HEK293 (cell line): ENCODE results near the gene PDHB.

Experiments used
- KLF8 ChIP-seq: fragments of 450-650 bp; formaldehyde crosslinking; IDR thresholded peaks from 2 replicates; pipeline ENCODE4 v1.5.1; 2016; ENCODE audit warnings: missing biosample characterization, missing genetic modification characterization
- MEIS1 ChIP-seq: sonication (generic); formaldehyde crosslinking; IDR thresholded peaks from 2 replicates; pipeline ENCODE4 v1.8.1; 2022; ENCODE audit warnings: missing genetic modification reagents, mild to moderate bottlenecking, borderline replicate concordance
- MYNN ChIP-seq: fragments of 450-650 bp; formaldehyde crosslinking; IDR thresholded peaks from 2 replicates; pipeline ENCODE4 v1.5.1; 2016; ENCODE audit warnings: missing biosample characterization, missing genetic modification characterization, borderline replicate concordance
- OSR2 ChIP-seq: fragments of 450-650 bp; formaldehyde crosslinking; IDR thresholded peaks from 2 replicates; pipeline ENCODE4 v1.5.1; 2016; ENCODE audit warnings: missing biosample characterization, missing genetic modification characterization
- SP2 ChIP-seq: fragments of 450-650 bp; formaldehyde crosslinking; IDR thresholded peaks from 2 replicates; pipeline ENCODE4 v1.5.1; 2016; ENCODE audit warnings: missing biosample characterization, missing genetic modification characterization
- TRIM28 ChIP-seq: IDR thresholded peaks from 2 replicates; pipeline ENCODE4 v1.6.1; 2011; ENCODE audit warnings: low read length, control low read depth, borderline replicate concordance
- ZNF16 ChIP-seq: fragments of 450-650 bp; formaldehyde crosslinking; IDR thresholded peaks from 2 replicates; pipeline ENCODE4 v1.5.1; 2016; ENCODE audit warnings: low read depth, missing biosample characterization, missing genetic modification characterization
- ZNF169 ChIP-seq: fragments of 450-650 bp; formaldehyde crosslinking; IDR thresholded peaks from 2 replicates; pipeline ENCODE4 v1.5.1; 2016; ENCODE audit warnings: missing biosample characterization, missing genetic modification characterization
- ZNF223 ChIP-seq: fragments of 450-650 bp; formaldehyde crosslinking; IDR thresholded peaks from 2 replicates; pipeline ENCODE4 v1.5.1; 2016; ENCODE audit warnings: missing biosample characterization, missing genetic modification characterization
- ZNF239 ChIP-seq: fragments of 450-650 bp; formaldehyde crosslinking; IDR thresholded peaks from 2 replicates; pipeline ENCODE4 v1.5.1; 2016; ENCODE audit warnings: missing biosample characterization, missing genetic modification characterization
- ZNF473 ChIP-seq: fragments of 450-650 bp; formaldehyde crosslinking; IDR thresholded peaks from 2 replicates; pipeline ENCODE4 v1.5.1; 2017; ENCODE audit warnings: missing biosample characterization, missing genetic modification characterization
- ZNF521 ChIP-seq: fragments of 450-650 bp; formaldehyde crosslinking; IDR thresholded peaks from 2 replicates; pipeline ENCODE4 v1.5.1; 2017; ENCODE audit warnings: missing biosample characterization, mild to moderate bottlenecking, missing genetic modification characterization
- ZNF529 ChIP-seq: fragments of 450-650 bp; formaldehyde crosslinking; IDR thresholded peaks from 2 replicates; pipeline ENCODE4 v1.5.1; 2017; ENCODE audit warnings: missing genetic modification characterization, missing biosample characterization; ENCODE audit not compliant: insufficient replicate concordance
- ZNF549 ChIP-seq: fragments of 450-650 bp; IDR thresholded peaks from 2 replicates; pipeline ENCODE4 v1.5.1; 2018; ENCODE audit warnings: missing biosample characterization, missing genetic modification characterization, mild to moderate bottlenecking, inconsistent platforms, moderate library complexity
- ZNF558 ChIP-seq: fragments of 450-650 bp; formaldehyde crosslinking; IDR thresholded peaks from 2 replicates; pipeline ENCODE4 v1.5.1; 2016; ENCODE audit warnings: missing biosample characterization, missing genetic modification characterization
- ZNF561 ChIP-seq: fragments of 450-650 bp; IDR thresholded peaks from 2 replicates; pipeline ENCODE4 v1.5.1; 2018; ENCODE audit warnings: missing biosample characterization, missing genetic modification characterization, borderline replicate concordance
- ZNF626 ChIP-seq: fragments of 450-650 bp; sonication (Bioruptor Pico); formaldehyde crosslinking; IDR thresholded peaks from 2 replicates; pipeline ENCODE4 v1.5.1; 2018; ENCODE audit warnings: missing biosample characterization, missing genetic modification characterization, inconsistent platforms
- ZNF658 ChIP-seq: fragments of 450-650 bp; formaldehyde crosslinking; IDR thresholded peaks from 2 replicates; pipeline ENCODE4; 2016; ENCODE audit warnings: missing biosample characterization, missing genetic modification characterization
- ZNF707 ChIP-seq: fragments of 450-650 bp; formaldehyde crosslinking; IDR thresholded peaks from 2 replicates; pipeline ENCODE4 v1.5.1; 2016; ENCODE audit warnings: missing biosample characterization, missing genetic modification characterization
- ZNF791 ChIP-seq: fragments of 450-650 bp; formaldehyde crosslinking; IDR thresholded peaks from 2 replicates; pipeline ENCODE4 v1.5.1; 2016; ENCODE audit warnings: missing biosample characterization, missing genetic modification characterization
- ZNF830 ChIP-seq: fragments of 450-650 bp; IDR thresholded peaks from 2 replicates; pipeline ENCODE4 v1.5.0; 2018; ENCODE audit warnings: missing biosample characterization, missing genetic modification characterization, low read depth, mild to moderate bottlenecking, moderate library complexity
- TF ChIP-seq, protein P1 (sequence below): fragments of 450-650 bp; IDR thresholded peaks from 2 replicates; pipeline ENCODE4 v1.5.1; 2018; ENCODE audit warnings: missing biosample characterization, missing genetic modification characterization
- TF ChIP-seq, protein P2 (sequence below): fragments of 450-650 bp; formaldehyde crosslinking; IDR thresholded peaks from 2 replicates; pipeline ENCODE4 v1.5.1; 2017; ENCODE audit warnings: missing biosample characterization, missing genetic modification characterization
- TF ChIP-seq, protein P3 (sequence below): fragments of 450-650 bp; formaldehyde crosslinking; IDR thresholded peaks from 2 replicates; pipeline ENCODE4 v1.5.1; 2016; ENCODE audit warnings: missing biosample characterization, missing genetic modification characterization
- TF ChIP-seq, protein P4 (sequence below): fragments of 450-650 bp; formaldehyde crosslinking; IDR thresholded peaks from 2 replicates; pipeline ENCODE4 v1.5.1; 2016; ENCODE audit warnings: missing biosample characterization, missing genetic modification characterization
- TF ChIP-seq, protein P5 (sequence below): fragments of 450-650 bp; formaldehyde crosslinking; IDR thresholded peaks from 2 replicates; pipeline ENCODE4 v1.5.1; 2016; ENCODE audit warnings: missing biosample characterization, missing genetic modification characterization
- TF ChIP-seq, protein P6 (sequence below): fragments of 450-650 bp; formaldehyde crosslinking; IDR thresholded peaks from 2 replicates; pipeline ENCODE4 v1.5.1; 2016; ENCODE audit warnings: missing biosample characterization, missing genetic modification characterization

PDHB gene

DNA sequence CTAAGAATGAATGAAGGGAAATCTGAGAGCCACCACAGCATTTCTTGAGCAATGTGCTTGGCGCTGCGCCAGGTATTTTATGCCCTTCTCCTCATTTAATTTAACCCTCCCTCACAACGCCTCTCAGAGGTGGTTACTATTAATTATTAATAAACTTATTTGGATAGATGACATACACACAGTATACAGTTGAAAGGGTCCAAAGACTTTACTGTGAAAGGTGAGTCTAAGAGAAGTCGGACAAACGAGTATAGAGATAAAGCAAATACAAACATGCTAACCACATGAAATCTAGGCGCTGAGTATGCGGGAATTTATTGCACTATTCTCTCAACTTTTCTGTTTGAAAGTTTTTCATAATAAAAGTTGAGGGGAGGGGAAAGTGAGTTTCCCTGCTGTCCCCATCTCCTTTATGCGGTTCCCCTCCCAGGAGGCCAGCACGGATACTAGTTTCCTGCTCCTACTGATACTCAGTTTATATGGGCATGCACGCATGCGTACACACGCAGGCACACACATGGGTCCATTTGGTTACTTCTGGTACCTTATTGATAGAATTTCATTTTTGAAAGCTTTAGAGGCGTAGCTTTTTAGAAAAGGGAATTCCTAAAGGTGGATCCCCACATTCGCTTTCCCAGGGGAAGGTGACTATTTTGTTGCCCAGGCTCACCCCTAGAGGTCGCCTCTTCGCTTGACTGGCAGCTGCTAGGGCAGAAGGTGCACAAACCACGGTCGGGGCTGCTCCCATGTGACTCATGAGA lies 29.7 kb upstream of the PDHB start (continued):
- TF ChIP-seq, protein P1, sequence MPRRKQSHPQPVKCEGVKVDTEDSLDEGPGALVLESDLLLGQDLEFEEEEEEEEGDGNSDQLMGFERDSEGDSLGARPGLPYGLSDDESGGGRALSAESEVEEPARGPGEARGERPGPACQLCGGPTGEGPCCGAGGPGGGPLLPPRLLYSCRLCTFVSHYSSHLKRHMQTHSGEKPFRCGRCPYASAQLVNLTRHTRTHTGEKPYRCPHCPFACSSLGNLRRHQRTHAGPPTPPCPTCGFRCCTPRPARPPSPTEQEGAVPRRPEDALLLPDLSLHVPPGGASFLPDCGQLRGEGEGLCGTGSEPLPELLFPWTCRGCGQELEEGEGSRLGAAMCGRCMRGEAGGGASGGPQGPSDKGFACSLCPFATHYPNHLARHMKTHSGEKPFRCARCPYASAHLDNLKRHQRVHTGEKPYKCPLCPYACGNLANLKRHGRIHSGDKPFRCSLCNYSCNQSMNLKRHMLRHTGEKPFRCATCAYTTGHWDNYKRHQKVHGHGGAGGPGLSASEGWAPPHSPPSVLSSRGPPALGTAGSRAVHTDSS (tag by site-specific recombination), result peak; percentile 13; the same call in 1 of the 2 replicates
- TF ChIP-seq ZNF791, result no peak
- peak; percentile 58; the same call in 1 of the 2 replicates for TF ChIP-seq ZNF830
- peak; percentile 94 for TF ChIP-seq MYNN (tag by site-specific recombination)
- TF ChIP-seq MEIS1 (CRISPR knock-in tag), result no peak
- 0 out of 2 replicates have a peak, but pooled peaks have one; percentile 42 for TF ChIP-seq ZNF549
- TF ChIP-seq ZNF707 (tag by site-specific recombination), result no peak
- TF ChIP-seq, protein P2, sequence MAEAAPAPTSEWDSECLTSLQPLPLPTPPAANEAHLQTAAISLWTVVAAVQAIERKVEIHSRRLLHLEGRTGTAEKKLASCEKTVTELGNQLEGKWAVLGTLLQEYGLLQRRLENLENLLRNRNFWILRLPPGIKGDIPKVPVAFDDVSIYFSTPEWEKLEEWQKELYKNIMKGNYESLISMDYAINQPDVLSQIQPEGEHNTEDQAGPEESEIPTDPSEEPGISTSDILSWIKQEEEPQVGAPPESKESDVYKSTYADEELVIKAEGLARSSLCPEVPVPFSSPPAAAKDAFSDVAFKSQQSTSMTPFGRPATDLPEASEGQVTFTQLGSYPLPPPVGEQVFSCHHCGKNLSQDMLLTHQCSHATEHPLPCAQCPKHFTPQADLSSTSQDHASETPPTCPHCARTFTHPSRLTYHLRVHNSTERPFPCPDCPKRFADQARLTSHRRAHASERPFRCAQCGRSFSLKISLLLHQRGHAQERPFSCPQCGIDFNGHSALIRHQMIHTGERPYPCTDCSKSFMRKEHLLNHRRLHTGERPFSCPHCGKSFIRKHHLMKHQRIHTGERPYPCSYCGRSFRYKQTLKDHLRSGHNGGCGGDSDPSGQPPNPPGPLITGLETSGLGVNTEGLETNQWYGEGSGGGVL, result peak; percentile 35; the same call in 1 of the 2 replicates
- TF ChIP-seq ZNF626 (tag by site-specific recombination), result no peak
- TF ChIP-seq TRIM28, result peak; percentile 77
- TF ChIP-seq ZNF473 (tag by site-specific recombination), result no peak
- TF ChIP-seq ZNF223 (tag by site-specific recombination), result no peak
- TF ChIP-seq, protein P3, sequence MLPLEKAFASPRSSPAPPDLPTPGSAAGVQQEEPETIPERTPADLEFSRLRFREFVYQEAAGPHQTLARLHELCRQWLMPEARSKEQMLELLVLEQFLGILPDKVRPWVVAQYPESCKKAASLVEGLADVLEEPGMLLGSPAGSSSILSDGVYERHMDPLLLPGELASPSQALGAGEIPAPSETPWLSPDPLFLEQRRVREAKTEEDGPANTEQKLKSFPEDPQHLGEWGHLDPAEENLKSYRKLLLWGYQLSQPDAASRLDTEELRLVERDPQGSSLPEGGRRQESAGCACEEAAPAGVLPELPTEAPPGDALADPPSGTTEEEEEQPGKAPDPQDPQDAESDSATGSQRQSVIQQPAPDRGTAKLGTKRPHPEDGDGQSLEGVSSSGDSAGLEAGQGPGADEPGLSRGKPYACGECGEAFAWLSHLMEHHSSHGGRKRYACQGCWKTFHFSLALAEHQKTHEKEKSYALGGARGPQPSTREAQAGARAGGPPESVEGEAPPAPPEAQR (tag by site-specific recombination), result no peak
- TF ChIP-seq, protein P4, sequence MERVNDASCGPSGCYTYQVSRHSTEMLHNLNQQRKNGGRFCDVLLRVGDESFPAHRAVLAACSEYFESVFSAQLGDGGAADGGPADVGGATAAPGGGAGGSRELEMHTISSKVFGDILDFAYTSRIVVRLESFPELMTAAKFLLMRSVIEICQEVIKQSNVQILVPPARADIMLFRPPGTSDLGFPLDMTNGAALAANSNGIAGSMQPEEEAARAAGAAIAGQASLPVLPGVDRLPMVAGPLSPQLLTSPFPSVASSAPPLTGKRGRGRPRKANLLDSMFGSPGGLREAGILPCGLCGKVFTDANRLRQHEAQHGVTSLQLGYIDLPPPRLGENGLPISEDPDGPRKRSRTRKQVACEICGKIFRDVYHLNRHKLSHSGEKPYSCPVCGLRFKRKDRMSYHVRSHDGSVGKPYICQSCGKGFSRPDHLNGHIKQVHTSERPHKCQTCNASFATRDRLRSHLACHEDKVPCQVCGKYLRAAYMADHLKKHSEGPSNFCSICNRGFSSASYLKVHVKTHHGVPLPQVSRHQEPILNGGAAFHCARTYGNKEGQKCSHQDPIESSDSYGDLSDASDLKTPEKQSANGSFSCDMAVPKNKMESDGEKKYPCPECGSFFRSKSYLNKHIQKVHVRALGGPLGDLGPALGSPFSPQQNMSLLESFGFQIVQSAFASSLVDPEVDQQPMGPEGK (tag by site-specific recombination), result peak; percentile 7; the same call in 1 of the 2 replicates
- no peak for TF ChIP-seq KLF8 (tag by site-specific recombination)
- no peak for TF ChIP-seq OSR2 (tag by site-specific recombination)
- peak; percentile 34 for TF ChIP-seq ZNF529 (tag by site-specific recombination)
- no peak for TF ChIP-seq ZNF16 (tag by site-specific recombination)
- TF ChIP-seq, protein P5, sequence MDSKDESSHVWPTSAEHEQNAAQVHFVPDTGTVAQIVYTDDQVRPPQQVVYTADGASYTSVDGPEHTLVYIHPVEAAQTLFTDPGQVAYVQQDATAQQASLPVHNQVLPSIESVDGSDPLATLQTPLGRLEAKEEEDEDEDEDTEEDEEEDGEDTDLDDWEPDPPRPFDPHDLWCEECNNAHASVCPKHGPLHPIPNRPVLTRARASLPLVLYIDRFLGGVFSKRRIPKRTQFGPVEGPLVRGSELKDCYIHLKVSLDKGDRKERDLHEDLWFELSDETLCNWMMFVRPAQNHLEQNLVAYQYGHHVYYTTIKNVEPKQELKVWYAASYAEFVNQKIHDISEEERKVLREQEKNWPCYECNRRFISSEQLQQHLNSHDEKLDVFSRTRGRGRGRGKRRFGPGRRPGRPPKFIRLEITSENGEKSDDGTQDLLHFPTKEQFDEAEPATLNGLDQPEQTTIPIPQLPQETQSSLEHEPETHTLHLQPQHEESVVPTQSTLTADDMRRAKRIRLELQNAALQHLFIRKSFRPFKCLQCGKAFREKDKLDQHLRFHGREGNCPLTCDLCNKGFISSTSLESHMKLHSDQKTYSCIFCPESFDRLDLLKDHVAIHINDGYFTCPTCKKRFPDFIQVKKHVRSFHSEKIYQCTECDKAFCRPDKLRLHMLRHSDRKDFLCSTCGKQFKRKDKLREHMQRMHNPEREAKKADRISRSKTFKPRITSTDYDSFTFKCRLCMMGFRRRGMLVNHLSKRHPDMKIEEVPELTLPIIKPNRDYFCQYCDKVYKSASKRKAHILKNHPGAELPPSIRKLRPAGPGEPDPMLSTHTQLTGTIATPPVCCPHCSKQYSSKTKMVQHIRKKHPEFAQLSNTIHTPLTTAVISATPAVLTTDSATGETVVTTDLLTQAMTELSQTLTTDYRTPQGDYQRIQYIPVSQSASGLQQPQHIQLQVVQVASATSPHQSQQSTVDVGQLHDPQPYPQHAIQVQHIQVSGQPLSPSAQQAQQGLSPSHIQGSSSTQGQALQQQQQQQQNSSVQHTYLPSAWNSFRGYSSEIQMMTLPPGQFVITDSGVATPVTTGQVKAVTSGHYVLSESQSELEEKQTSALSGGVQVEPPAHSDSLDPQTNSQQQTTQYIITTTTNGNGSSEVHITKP (tag by site-specific recombination), result peak; percentile 51; the same call in 1 of the 2 replicates
- no peak for TF ChIP-seq ZNF239 (tag by site-specific recombination)
- no peak for TF ChIP-seq ZNF658 (tag by site-specific recombination)
- no peak for TF ChIP-seq ZNF521 (tag by site-specific recombination)
- TF ChIP-seq, protein P6, sequence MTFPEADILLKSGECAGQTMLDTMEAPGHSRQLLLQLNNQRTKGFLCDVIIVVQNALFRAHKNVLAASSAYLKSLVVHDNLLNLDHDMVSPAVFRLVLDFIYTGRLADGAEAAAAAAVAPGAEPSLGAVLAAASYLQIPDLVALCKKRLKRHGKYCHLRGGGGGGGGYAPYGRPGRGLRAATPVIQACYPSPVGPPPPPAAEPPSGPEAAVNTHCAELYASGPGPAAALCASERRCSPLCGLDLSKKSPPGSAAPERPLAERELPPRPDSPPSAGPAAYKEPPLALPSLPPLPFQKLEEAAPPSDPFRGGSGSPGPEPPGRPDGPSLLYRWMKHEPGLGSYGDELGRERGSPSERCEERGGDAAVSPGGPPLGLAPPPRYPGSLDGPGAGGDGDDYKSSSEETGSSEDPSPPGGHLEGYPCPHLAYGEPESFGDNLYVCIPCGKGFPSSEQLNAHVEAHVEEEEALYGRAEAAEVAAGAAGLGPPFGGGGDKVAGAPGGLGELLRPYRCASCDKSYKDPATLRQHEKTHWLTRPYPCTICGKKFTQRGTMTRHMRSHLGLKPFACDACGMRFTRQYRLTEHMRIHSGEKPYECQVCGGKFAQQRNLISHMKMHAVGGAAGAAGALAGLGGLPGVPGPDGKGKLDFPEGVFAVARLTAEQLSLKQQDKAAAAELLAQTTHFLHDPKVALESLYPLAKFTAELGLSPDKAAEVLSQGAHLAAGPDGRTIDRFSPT (tag by site-specific recombination), result no peak
- TF ChIP-seq SP2 (tag by site-specific recombination), result 0 out of 2 replicates have a peak, but pooled peaks have one; percentile 5
- no peak for TF ChIP-seq ZNF169 (tag by site-specific recombination)
- TF ChIP-seq ZNF561, result peak; percentile 79; the same call in 1 of the 2 replicates
- TF ChIP-seq ZNF558 (tag by site-specific recombination), result 0 out of 2 replicates have a peak, but pooled peaks have one; percentile 26
